NT2/D1 (cell line): ENCODE measurements around the gene NSUN3.

Source experiments
- SUZ12 ChIP-seq: IDR thresholded peaks from 2 replicates; pipeline ENCODE4 v1.6.1; 2011; ENCODE audit not compliant: insufficient read length, insufficient read depth; ENCODE audit errors: extremely low read depth
- YY1 ChIP-seq: IDR thresholded peaks from 2 replicates; pipeline ENCODE4 v1.6.1; 2011; ENCODE audit not compliant: insufficient read length, insufficient read depth
- ZNF274 ChIP-seq: IDR thresholded peaks from 2 replicates; pipeline ENCODE4 v1.6.1; 2011; ENCODE audit warnings: mild to moderate bottlenecking, low read depth, low read length

- no peak for TF ChIP-seq ZNF274
- TF ChIP-seq YY1: no peak
- TF ChIP-seq SUZ12: no peak
Measured at GRCh38 chr3:94127115-94127514, 64.3 kb downstream of the NSUN3 start.
